ENCODE measurements around the gene ICE1.
"Not testable (repeated sequence)": the region's sequence is repeated elsewhere in the genome, so short reads cannot be mapped to it uniquely, and the experiment has no call there.

The ICE1 gene

GRCh38 chr5:5421961-5422818, at the start of gene ICE1:
Gene ICE1, plus strand, starts transcription at chr5:5422677. Its CDS starts 239 bp downstream, at chr5:5422916.
- peak; percentile 87 for DNase-seq

GRCh38 chr5:5372930-5373329, 49.5 kb upstream of the ICE1 start:
- DNase-seq, result no peak

- DNase-seq, result no peak
Measured at GRCh38 chr5:5373351-5373989, 49.0 kb upstream of the ICE1 start.

- DNase-seq, result no peak
Measured at GRCh38 chr5:5374009-5374715, 48.3 kb upstream of the ICE1 start.

GRCh38 chr5:5377780-5378179, 44.7 kb upstream of the ICE1 start:
- DNase-seq, result no peak

GRCh38 chr5:5378531-5378930, 43.9 kb upstream of the ICE1 start:
- no peak for DNase-seq

GRCh38 chr5:5380298-5380697, 42.2 kb upstream of the ICE1 start:
- no peak for DNase-seq

- DNase-seq, result no peak
Measured at GRCh38 chr5:5381310-5381913, 41.1 kb upstream of the ICE1 start.

GRCh38 chr5:5383461-5383860, 39.0 kb upstream of the ICE1 start:
- DNase-seq, result no peak

GRCh38 chr5:5384660-5385330, 37.7 kb upstream of the ICE1 start:
- no peak for DNase-seq

GRCh38 chr5:5385331-5385662, 37.2 kb upstream of the ICE1 start:
- DNase-seq, result no peak

GRCh38 chr5:5386329-5386728, 36.1 kb upstream of the ICE1 start:
- no peak for DNase-seq

GRCh38 chr5:5387192-5387591, 35.3 kb upstream of the ICE1 start:
- DNase-seq, result no peak

- no peak for DNase-seq
Measured at GRCh38 chr5:5387777-5388176, 34.7 kb upstream of the ICE1 start.

- DNase-seq, result not testable (repeated sequence)
Measured at GRCh38 chr5:5390121-5390869, 32.2 kb upstream of the ICE1 start.

- DNase-seq, result not testable (repeated sequence)
Measured at GRCh38 chr5:5392504-5392903, 30.0 kb upstream of the ICE1 start.

GRCh38 chr5:5394384-5394986, 28.0 kb upstream of the ICE1 start:
- DNase-seq, result peak; percentile 2

GRCh38 chr5:5395093-5395492, 27.4 kb upstream of the ICE1 start:
- not testable (repeated sequence) for DNase-seq

GRCh38 chr5:5398071-5398470, 24.4 kb upstream of the ICE1 start:
- no peak for DNase-seq

- no peak for DNase-seq
Measured at GRCh38 chr5:5401095-5401494, 21.4 kb upstream of the ICE1 start.

GRCh38 chr5:5403741-5404140, 18.7 kb upstream of the ICE1 start:
- DNase-seq, result no peak

- no peak for DNase-seq
Measured at GRCh38 chr5:5404381-5404780, 18.1 kb upstream of the ICE1 start.
